Measurements from ENCODE around the gene RNF111. TPM values are rescaled to one million over a fixed set of nuclear protein-coding genes. Genes with fewer than 3 reads are reported as not detected.

Gene RNF111
- total RNA-seq, 3 donors from 2014 or later = 22.6 to 25.0 (median 25.0) TPM

Other genes with a start within 250 kb of the RNF111 start
- 10 to 100 TPM; 57.0 to 60.2 (median 57.5) TPM for gene ADAM10, start 238.0 kb upstream of the RNF111 start, total RNA-seq
- gene MINDY2, start 216.4 kb upstream of the RNF111 start, total RNA-seq = 1 to 10 TPM; 4.1 to 8.4 (median 5.9) TPM
- 100 to 1,000 TPM; 105 to 121 (median 120) TPM for gene SLTM, start 54.0 kb upstream of the RNF111 start, total RNA-seq
- 1 to 10 TPM; 1.8 to 2.7 (median 2.3) TPM for gene CCNB2, start 117.5 kb downstream of the RNF111 start, total RNA-seq
- not detected for gene LDHAL6B, start 219.2 kb downstream of the RNF111 start, total RNA-seq

All from activated T-cell treated with anti-CD3 and anti-CD28 coated beads, Interleukin-2, amount 50 U/mL, for 4 hours (primary cell).